OCI-LY1 (cell line): ENCODE measurements around the gene FYTTD1.

Experiments
- H2AFZ ChIP-seq: fragments of 200-600 bp; sonication (generic), shearing (Covaris generic); 2 replicates; pipeline ENCODE4 v1.6.0; 2014; ENCODE audit warnings: antibody characterized with exemption, mild to moderate bottlenecking, low read length
- H3F3A ChIP-seq: fragments of 200-600 bp; sonication (generic), shearing (Covaris generic); 2 replicates; pipeline ENCODE4 v1.6.0; 2014; ENCODE audit warnings: mild to moderate bottlenecking, antibody characterized with exemption, low read length, moderate library complexity; ENCODE audit not compliant: insufficient read depth
- H3K27ac ChIP-seq: fragments of 200-600 bp; sonication (generic); 2 replicates; pipeline ENCODE4 v1.5.1; 2014; ENCODE audit warnings: low read length, mixed run types, mild to moderate bottlenecking, low read depth; ENCODE audit not compliant: poor library complexity, severe bottlenecking
- H3K27me3 ChIP-seq: fragments of 200-600 bp; sonication (generic); 2 replicates; pipeline ENCODE4 v1.6.0; 2014; ENCODE audit warnings: antibody characterized with exemption, mild to moderate bottlenecking, low read length, moderate library complexity; ENCODE audit not compliant: insufficient read depth
- H3K36me3 ChIP-seq: fragments of 200-600 bp; sonication (generic); 2 replicates; pipeline ENCODE4 v1.6.1; 2014; ENCODE audit warnings: mild to moderate bottlenecking, antibody characterized with exemption, low read length, moderate library complexity, mixed read lengths; ENCODE audit not compliant: insufficient read depth
- H3K4me1 ChIP-seq: fragments of 200-600 bp; sonication (generic); 2 replicates; pipeline ENCODE4 v1.5.1; 2014; ENCODE audit warnings: mild to moderate bottlenecking, low read length, moderate library complexity; ENCODE audit not compliant: insufficient read depth, severe bottlenecking
- H3K4me2 ChIP-seq: fragments of 200-600 bp; sonication (generic), shearing (Covaris generic); 2 replicates; pipeline ENCODE4 v1.6.1; 2014; ENCODE audit warnings: low read length
- H3K4me3 ChIP-seq: fragments of 200-600 bp; sonication (generic); 2 replicates; pipeline ENCODE4 v1.5.1; 2014; ENCODE audit warnings: low read length, low read depth, mild to moderate bottlenecking, mixed read lengths; ENCODE audit not compliant: poor library complexity, severe bottlenecking
- H3K79me2 ChIP-seq: fragments of 200-600 bp; shearing (Covaris generic); 2 replicates; pipeline ENCODE4 v1.6.1; 2016; ENCODE audit warnings: mixed run types, low read length, mixed read lengths; ENCODE audit not compliant: insufficient read depth
- H3K9ac ChIP-seq: fragments of 200-600 bp; sonication (generic), shearing (Covaris generic); 2 replicates; pipeline ENCODE4 v1.6.1; 2014; ENCODE audit warnings: mild to moderate bottlenecking, low read length, mixed read lengths
- H3K9me2 ChIP-seq: fragments of 200-600 bp; sonication (generic), shearing (Covaris generic); 2 replicates; pipeline ENCODE4 v1.6.1; 2014; ENCODE audit warnings: low read depth, mild to moderate bottlenecking, low read length, mixed read lengths
- H3K9me3 ChIP-seq: fragments of 200-600 bp; shearing (Covaris generic); 2 replicates; pipeline ENCODE4 v1.6.1; 2014; ENCODE audit warnings: low read length, mixed read lengths
- H4K20me1 ChIP-seq: fragments of 200-600 bp; sonication (generic), shearing (Covaris generic); 2 replicates; pipeline ENCODE4 v1.6.0; 2016; ENCODE audit warnings: mild to moderate bottlenecking, low read length; ENCODE audit not compliant: insufficient read depth
- CTCF ChIP-seq: fragments of 200-600 bp; sonication (generic), shearing (Covaris generic); IDR thresholded peaks from 2 replicates; pipeline ENCODE4 v1.5.1; 2017; ENCODE audit warnings: mild to moderate bottlenecking, antibody characterized with exemption, low read length, moderate library complexity, mixed read lengths
- EZH2 ChIP-seq: fragments of 200-600 bp; sonication (generic), shearing (Covaris generic); IDR thresholded peaks from 2 replicates; pipeline ENCODE4 v1.8.0; 2017; ENCODE audit warnings: borderline replicate concordance, mixed run types, mild to moderate bottlenecking, antibody characterized with exemption, low read length, moderate library complexity, mixed read lengths

Gene FYTTD1

GRCh38 chr3:197749315-197749600, 425 bp upstream of the FYTTD1 start:
- Histone ChIP-seq H4K20me1 (no peaks in the 10 kb centered on the region), H2AFZ (peak overlapping the region; percentile 9; the same call in 1 of the 2 replicates), H3K27ac (peak overlapping the region; percentile 91), H3K27me3 (no peaks in the 10 kb centered on the region), H3K9me2 (no peaks in the 10 kb centered on the region), H3K9me3 (peaks cover 2% of the 10 kb centered on the region), H3K9ac (peak overlapping the region; percentile 92), H3K4me1 (peaks cover 62% of the 10 kb centered on the region), H3K36me3 (peaks cover 3% of the 10 kb centered on the region), H3K79me2 (peaks cover 38% of the 10 kb centered on the region), H3K4me3 (peak overlapping the region; percentile 88), H3K4me2 (peak overlapping the region; percentile 88), H3F3A (peaks cover 13% of the 10 kb centered on the region; the same call in 1 of the 2 replicates)
- TF ChIP-seq CTCF = no peak
- TF ChIP-seq EZH2 = no peak

- TF ChIP-seq EZH2 = no peak
- no peak for TF ChIP-seq CTCF
- Histone ChIP-seq H3K4me3 (peak overlapping the region; percentile 88), H3K9me3 (no peaks in the 10 kb centered on the region), H3K9ac (peak overlapping the region; percentile 92), H2AFZ (no peak overlapping the region), H3K27me3 (no peaks in the 10 kb centered on the region), H3K36me3 (no peaks in the 10 kb centered on the region), H3K9me2 (no peaks in the 10 kb centered on the region), H3F3A (peaks cover 13% of the 10 kb centered on the region; the same call in 1 of the 2 replicates), H3K4me1 (peaks cover 69% of the 10 kb centered on the region), H4K20me1 (no peaks in the 10 kb centered on the region), H3K4me2 (peak overlapping the region; percentile 88), H3K27ac (peak overlapping the region; percentile 91), H3K79me2 (peaks cover 49% of the 10 kb centered on the region)
Observed at GRCh38 chr3:197750396-197750831, 731 bp downstream of the FYTTD1 start.

- peak overlapping the region; percentile 91 for H3K27ac ChIP-seq
- H3K9me3 ChIP-seq = no peaks in the 10 kb centered on the region
- H3K4me3 ChIP-seq = peak overlapping the region; percentile 88
- peaks cover 2% of the 10 kb centered on the region for H3K36me3 ChIP-seq
- no peak overlapping the region for H2AFZ ChIP-seq
- peaks cover 13% of the 10 kb centered on the region; the same call in 1 of the 2 replicates for H3F3A ChIP-seq
- peak overlapping the region; percentile 92 for H3K9ac ChIP-seq
- peaks cover 69% of the 10 kb centered on the region for H3K4me1 ChIP-seq
- H4K20me1 ChIP-seq = no peaks in the 10 kb centered on the region
- no peaks in the 10 kb centered on the region for H3K9me2 ChIP-seq
- peak; percentile 5; the same call in 1 of the 2 replicates for TF ChIP-seq CTCF
- TF ChIP-seq EZH2 = no peak
- H3K27me3 ChIP-seq = no peaks in the 10 kb centered on the region
- H3K4me2 ChIP-seq = peak overlapping the region; percentile 88
- H3K79me2 ChIP-seq = peaks cover 56% of the 10 kb centered on the region
Observed at GRCh38 chr3:197750858-197751737, 1.4 kb downstream of the FYTTD1 start.
